Fibroblast of skin of left quadriceps (primary cell): ENCODE data around the gene ALPI.

ENCODE experiments used
- DNase-seq, 2 experiments: peaks; one replicate each; pipeline ENCODE4 v3.0.0-alpha.2; 2013; ENCODE audit warnings: low read depth in 2 of 2

The ALPI gene

GRCh38 chr2:232484628-232485347 lies 28.8 kb downstream of the ALPI start:
- DNase-seq, result no peak

DNA sequence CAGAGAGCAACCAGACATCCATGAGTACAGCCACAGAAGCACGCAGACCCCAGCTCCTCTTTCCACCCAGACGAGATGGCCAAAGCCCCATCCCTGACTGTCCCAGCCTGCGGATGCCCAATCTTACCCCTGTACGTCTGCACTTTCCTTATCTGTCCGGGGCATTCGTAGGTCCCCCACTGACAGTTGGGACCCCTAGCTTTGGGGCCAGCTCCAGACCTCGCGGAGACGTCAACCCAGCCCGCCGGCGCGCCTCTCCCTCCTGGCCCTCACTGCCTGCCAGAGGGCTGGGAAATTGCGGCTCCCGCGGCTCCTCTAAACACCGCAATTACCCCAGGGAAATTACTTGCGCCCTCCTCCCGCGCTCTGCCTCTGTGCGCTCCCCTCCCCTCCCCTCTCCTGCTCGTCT lies 29.4 kb downstream of the ALPI start:
- DNase-seq, result no peak

DNA sequence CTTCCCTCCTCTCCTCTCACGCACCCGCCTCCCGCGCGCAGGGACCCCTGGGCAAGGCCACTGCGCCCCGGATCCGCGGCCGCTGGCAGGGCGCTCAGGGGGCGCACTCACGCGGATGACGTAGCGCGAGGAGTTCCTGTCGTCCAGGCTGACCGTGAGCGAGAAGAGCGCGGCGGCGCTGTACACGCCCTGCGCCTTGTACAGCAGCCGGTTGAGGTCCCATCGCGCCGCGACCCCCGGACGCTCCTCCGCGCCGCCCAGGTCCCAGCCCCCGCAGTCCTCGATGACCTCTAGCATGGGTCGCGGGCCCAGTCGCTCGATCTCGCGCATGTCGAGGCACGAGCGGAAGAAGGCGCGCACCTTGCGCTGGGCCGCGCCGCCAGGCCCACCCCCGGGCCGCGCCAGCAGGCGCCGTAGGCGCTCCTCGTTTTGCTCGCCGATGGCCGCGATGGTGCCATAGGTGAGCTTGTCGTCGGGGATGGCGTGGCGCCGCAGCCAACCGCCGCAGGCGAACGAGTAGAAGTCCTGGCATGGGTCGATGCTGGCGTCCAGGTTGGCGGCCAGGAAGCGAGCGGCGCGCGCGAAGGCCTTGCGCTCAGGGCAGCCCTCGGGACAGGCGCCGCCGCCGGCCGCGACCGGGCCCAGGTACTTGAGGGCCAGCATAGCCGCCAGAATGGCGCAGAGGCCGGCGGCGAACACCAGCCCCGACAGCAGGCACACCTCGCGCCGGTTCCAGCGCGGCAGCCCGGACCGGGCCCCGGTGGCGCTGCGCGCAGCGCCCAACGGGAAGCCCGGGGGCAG lies 30.0 kb downstream of the ALPI start:
- DNase-seq, result no peak

- no peak for DNase-seq
Observed at GRCh38 chr2:232486558-232487384, 30.8 kb downstream of the ALPI start.

DNA sequence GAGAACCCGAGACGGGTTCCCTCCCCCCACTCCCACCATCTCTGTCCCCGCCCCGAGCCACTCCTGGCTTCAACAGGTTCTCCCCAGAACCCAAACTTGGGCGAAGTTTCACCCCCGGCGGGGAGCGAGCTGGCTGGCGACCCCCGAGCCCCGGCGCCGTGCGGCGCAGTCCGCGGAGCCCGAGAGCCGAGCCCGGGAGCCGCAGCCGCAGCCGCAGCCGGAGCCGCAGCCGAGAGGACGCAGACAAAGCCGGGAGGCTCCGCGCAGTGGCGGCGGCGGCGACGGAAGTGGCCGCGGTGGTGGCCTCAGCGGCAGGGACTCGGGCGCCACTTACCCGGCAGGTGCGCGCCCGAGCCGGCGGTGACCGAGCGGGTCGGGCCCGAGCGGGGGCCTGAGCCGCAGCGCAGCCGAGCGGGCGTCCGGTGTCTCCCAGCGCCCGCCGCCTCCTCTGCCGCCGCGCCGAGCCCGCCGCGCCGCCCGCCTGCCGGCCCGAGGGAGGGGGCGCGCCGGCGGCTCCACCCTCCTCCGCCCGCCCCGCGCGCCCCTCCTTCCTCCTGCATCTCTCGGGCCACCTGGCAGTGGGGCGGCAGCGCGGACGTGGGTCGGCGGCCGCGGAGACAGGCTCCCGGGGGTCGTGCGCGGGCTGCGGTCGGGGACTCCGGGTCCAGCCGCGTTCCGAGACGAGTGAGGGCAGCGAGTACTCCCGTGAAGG lies 31.6 kb downstream of the ALPI start, which contains the start of gene ECEL1:
Gene ECEL1 (minus strand): TSS at position 450 of the 712 bp plus-strand sequence. CDS start 1,181 bp downstream, outside the sequence.
- no peak for DNase-seq

- no peak for DNase-seq
Observed at GRCh38 chr2:232488097-232488711, 32.3 kb downstream of the ALPI start.

GRCh38 chr2:232488721-232489300 lies 32.9 kb downstream of the ALPI start:
- no peak for DNase-seq

DNA sequence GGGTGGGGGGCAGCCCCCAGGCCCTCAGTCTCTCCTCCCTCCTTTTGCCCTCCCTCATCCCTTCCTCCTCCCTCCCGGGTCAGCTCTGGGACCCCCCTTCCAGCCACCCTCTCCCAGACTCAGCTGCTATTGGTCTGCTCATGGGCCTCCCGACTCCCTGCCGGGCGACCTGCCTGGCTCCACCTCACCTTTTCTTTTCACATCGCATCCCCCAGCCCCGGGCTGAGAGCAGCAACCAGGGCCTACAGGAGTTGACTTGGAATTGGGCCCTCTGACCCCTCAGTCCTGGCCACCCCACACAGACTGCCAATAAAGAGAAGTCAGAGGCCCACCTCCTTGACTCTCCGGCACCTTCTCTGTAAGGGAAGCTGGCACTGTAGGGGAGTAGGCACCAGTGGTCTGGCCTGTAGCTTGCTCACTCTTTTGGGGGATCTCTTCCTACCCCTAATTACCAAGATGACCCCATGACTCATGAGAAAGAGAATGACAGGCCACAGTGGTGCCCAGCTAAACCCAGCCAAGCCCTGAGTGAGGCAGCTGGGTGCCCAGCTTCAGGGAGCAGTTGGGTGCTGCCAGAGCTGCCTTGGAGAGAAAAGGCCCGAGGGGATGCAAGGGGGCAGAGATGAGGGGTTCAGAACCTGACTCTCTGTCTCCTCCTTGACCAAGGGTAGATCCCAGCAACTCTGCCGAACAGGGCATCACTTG lies 33.7 kb downstream of the ALPI start:
- DNase-seq, result no peak

DNA sequence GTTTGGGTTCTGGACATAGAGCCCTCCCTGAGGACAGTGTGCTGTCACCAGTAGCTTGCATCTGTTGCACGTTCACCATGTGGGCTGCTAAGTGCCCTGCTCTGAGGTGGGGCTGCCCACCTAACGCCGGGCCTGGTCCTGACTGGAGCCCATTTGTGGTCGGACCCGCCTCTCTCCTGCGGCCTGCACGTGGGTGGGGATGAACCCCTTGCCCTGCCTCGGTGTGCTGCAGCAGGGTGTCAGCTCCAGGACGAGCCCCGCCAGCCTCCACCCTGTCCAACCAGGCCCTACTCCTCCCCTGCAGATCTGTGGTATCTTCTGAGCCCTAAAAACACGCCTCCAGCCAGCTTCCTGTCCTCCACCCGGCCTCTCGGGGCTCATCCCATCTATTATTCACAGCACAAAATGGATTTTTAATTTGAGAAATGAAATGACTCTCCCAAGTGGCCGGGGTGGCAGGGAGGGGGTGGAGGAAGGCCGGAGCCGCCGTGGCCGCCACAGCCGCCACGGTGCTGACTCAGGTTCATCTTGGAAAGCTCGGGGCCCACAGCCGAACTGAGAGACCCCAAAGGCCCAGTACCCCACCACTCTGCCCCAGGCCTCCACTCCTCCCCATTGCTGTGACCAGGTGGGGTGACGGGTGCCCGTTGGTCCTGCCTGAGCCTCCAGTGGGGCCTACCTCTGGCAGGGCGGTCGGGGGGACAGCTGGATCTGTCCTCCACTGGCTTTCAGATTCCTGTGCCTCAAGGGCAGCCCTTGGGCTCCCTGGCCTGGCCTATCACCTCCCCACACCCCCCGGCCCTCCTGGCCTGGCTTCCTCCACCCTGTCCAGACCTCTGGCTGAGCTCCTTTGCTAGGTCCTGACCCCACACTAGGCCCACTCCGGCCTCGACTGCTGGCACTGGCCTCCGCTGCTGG lies 34.5 kb downstream of the ALPI start:
- DNase-seq, result no peak

- DNase-seq, result no peak
Observed at GRCh38 chr2:232491139-232491780, 35.3 kb downstream of the ALPI start.

- no peak for DNase-seq
Observed at GRCh38 chr2:232492236-232492848, 36.4 kb downstream of the ALPI start.

DNA sequence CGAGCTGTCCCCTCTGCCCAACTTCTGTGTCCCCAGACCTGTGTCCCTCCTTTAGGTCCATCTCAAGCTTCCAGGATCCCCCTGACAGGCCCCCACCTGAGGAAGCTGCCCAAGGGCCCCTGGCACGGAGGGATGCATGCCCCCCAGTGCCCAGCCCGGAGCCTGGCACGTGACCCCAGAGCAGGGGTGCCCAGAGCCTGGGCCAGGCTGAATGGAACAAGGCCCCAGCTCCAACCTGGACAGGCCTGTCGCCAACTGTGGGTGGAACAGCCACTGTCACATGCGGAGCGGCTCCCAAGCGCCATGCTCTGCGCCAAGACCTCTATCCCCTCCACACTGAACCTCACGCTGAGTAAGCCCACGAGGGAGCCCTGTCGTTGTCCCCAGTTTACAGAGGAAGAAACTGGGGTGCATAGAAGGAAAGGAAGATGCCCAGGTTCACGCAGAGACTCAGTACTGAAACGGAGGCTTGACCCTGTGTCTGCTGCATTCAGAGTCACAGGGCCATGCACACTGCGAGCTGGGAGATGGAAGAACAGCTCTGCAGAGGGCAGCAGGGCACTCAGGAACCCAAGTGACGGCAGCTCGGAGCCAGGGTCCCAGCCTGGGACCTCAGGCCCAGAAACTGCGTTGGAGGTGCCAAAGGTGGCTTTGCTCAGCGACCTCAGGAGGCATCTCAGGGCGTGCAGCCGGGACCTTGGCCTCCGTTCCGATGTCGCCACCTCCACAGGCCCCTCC lies 37.2 kb downstream of the ALPI start:
- no peak for DNase-seq

DNA sequence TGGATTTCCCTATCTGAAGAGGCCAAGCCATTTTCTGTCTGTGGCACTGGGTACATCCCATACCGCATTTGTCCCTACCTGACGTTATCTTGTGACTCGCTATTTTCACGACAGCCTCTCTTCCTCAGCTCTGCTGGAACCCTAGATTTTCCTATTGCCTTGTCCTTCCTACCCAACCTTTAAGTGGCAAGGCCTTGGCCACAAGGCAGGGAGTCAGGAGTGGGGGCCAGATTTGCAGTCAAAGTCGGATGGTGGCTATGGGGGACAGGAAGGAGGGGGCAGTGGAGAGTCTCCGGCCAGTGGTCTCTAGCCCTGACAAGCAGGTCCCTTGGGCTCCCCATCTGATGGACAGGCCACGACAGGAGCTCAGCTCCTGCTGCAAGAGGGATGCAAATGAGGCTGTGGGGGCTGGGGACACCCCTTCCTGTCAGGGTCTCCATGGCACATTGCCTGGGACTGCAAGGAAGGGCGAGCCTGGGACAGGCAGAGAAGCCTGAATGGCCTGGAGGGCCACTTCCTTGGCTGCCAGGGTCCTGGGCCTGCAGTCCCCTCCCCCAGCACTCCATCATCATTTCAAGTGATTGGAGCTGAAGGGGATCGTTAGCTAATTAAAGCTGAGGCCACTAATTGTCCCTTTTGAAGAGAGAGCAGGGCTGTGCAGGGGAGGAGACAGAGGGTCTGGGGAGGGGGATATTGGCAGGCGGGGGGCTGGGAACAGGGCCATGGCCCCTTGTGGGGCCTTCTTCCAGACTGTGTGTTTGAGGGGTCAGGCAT lies 37.9 kb downstream of the ALPI start:
- no peak for DNase-seq

DNA sequence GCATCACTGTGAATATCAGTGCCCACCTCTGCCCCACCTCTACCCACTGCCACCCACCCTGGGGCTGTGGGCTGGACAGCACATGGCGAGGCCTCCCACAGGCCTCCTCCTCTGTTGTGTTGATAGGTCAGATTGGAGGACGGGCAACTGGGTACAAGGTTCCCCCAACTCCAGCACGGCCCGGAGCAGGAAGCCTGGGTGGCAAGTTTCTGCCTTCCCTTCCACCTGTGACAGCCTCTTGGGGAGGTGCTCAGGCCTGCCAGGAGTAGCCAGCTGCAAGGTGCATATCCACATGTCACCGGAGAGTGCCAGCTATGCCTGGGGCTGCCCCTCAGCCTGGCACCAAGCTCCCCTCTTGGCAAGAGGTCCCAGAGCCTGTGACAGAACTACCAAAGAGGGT lies 38.6 kb downstream of the ALPI start:
- no peak for DNase-seq

- no peak for DNase-seq
Observed at GRCh38 chr2:232495292-232495691, 39.3 kb downstream of the ALPI start.

DNA sequence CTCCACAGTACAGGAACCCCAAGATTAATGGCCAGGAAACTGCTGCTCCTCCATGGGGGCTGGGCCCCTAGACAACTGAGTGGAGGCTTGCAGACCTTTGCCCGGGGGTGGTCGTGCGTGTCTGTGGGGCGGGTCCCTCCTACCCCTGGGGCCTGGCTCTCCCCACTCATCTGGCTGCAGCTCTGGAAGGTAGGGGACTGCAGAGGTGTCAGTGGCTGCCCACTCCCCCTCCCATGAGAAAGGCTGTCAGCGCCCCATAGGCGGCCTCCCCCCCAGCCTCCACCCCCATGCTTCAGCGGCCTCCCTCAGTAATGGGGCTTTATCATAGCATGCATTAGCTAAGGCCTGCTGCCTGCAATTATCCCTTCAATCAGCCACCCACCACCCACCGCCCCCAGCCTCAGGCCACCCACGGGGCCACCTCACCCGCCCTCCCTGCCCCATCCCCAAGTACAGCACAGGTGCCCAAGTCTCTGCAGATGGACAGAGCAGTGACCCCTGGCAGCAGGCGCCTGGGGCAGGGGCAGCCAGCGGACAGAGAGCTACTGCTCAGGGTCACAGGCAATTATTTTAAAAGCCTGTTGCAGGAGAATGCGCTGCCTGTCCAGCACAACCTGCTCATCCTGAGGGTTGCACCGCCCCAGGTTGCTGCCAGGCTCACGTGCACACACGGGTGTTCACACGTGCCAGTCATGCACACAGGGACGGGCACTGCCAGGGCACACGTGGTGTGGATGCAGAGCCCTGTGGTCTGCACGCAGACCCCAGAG lies 40.7 kb downstream of the ALPI start:
- DNase-seq, result no peak
